NB4 (cell line): Measurements from ENCODE around the gene ACOX3.

Experiments used
- MYC ChIP-seq: IDR thresholded peaks from 2 replicates; pipeline ENCODE4 v1.6.1; 2011; ENCODE audit warnings: low read depth, low read length
- POLR2A ChIP-seq: IDR thresholded peaks from 2 replicates; pipeline ENCODE4 v1.6.1; 2011; ENCODE audit warnings: mild to moderate bottlenecking; ENCODE audit not compliant: insufficient read length; ENCODE audit errors: extremely low read depth
- TF ChIP-seq, protein P1 (sequence below): IDR thresholded peaks from one replicate; pipeline ENCODE4 v1.5.1; 2012; ENCODE audit warnings: low read depth, low read length
- TF ChIP-seq, protein P2 (sequence below): IDR thresholded peaks from 2 replicates; pipeline ENCODE4 v1.6.1; 2011; ENCODE audit warnings: low read depth, low read length

DNA sequence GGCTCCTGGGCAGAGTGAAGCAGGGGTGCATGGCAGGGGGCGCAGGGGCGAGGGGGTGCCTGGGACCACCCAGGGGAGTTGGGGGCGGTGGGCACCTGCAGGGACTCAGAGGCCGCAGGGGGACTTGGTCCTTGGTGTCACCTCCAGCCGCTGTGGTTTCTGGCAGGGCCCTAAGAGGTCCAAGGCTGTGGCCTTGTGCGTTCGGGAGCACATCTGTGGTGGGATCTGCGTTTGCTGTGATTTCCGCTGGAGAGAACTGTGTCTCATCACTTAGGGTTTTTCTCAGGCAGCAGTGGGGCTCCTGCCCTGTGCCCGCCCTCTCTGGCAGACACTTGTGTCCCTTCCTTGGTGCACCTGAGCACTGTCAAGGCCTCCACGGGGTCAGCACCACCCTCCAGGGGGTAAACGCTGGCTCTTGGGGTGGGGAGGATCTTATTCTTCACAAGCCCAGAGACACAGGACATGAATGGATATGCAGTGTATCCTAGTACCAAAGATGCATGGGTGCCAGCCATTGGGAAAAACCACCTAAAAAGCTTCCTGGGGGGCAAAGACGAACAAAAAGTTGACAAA lies 66.5 kb downstream of the ACOX3 start:
- TF ChIP-seq, protein P1, sequence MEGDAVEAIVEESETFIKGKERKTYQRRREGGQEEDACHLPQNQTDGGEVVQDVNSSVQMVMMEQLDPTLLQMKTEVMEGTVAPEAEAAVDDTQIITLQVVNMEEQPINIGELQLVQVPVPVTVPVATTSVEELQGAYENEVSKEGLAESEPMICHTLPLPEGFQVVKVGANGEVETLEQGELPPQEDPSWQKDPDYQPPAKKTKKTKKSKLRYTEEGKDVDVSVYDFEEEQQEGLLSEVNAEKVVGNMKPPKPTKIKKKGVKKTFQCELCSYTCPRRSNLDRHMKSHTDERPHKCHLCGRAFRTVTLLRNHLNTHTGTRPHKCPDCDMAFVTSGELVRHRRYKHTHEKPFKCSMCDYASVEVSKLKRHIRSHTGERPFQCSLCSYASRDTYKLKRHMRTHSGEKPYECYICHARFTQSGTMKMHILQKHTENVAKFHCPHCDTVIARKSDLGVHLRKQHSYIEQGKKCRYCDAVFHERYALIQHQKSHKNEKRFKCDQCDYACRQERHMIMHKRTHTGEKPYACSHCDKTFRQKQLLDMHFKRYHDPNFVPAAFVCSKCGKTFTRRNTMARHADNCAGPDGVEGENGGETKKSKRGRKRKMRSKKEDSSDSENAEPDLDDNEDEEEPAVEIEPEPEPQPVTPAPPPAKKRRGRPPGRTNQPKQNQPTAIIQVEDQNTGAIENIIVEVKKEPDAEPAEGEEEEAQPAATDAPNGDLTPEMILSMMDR: no peak
- TF ChIP-seq POLR2A (no peak), MYC (no peak)
- TF ChIP-seq, protein P2, sequence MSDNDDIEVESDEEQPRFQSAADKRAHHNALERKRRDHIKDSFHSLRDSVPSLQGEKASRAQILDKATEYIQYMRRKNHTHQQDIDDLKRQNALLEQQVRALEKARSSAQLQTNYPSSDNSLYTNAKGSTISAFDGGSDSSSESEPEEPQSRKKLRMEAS: no peak
